Peyer's patch (tissue), 4 donors: ENCODE results near the gene RBBP6.
A peak's percentile ranks its signal among the peaks of the same experiment; 100 is the strongest.

Experiments
- POLR2A ChIP-seq, 2 donors: fragments of 450-650 bp; IDR thresholded peaks; one replicate each; pipeline ENCODE4 v1.5.1; 2017; ENCODE audit warnings: antibody characterized with exemption in 2 of 2, mild to moderate bottlenecking in 2 of 2, moderate library complexity in 2 of 2
- TF ChIP-seq, protein P1 (sequence below), 6 experiments: fragments of 450-650 bp in 4 of 6; fragments of 200-600 bp in 2 of 6; sonication (generic) in 1 of 6; IDR thresholded peaks; one replicate each; pipeline ENCODE4 v1.5.1; 2017 to 2019; ENCODE audit warnings: antibody characterized with exemption in 6 of 6, mild to moderate bottlenecking in 3 of 6, moderate library complexity in 1 of 6

GRCh38 chr16:24504472-24505345 is 34.7 kb upstream of the RBBP6 start:
- TF ChIP-seq, protein P1, sequence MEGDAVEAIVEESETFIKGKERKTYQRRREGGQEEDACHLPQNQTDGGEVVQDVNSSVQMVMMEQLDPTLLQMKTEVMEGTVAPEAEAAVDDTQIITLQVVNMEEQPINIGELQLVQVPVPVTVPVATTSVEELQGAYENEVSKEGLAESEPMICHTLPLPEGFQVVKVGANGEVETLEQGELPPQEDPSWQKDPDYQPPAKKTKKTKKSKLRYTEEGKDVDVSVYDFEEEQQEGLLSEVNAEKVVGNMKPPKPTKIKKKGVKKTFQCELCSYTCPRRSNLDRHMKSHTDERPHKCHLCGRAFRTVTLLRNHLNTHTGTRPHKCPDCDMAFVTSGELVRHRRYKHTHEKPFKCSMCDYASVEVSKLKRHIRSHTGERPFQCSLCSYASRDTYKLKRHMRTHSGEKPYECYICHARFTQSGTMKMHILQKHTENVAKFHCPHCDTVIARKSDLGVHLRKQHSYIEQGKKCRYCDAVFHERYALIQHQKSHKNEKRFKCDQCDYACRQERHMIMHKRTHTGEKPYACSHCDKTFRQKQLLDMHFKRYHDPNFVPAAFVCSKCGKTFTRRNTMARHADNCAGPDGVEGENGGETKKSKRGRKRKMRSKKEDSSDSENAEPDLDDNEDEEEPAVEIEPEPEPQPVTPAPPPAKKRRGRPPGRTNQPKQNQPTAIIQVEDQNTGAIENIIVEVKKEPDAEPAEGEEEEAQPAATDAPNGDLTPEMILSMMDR (IDR thresholded peaks at IDR 0.05) = peak; percentile 53 to 78 (median 63)
- TF ChIP-seq POLR2A (IDR thresholded peaks at IDR 0.05) = no peak
